ENCODE measurements around the gene TP53BP1.

The TP53BP1 gene

GRCh38 chr15:43517354-43518196, 24.6 kb upstream of the TP53BP1 start, which contains the start of gene MAP1A:
MAP1A (plus strand) TSS chr15:43517608; CDS start chr15:43521474, 3,866 bp downstream.
- DNase-seq: peak; percentile 80

DNA sequence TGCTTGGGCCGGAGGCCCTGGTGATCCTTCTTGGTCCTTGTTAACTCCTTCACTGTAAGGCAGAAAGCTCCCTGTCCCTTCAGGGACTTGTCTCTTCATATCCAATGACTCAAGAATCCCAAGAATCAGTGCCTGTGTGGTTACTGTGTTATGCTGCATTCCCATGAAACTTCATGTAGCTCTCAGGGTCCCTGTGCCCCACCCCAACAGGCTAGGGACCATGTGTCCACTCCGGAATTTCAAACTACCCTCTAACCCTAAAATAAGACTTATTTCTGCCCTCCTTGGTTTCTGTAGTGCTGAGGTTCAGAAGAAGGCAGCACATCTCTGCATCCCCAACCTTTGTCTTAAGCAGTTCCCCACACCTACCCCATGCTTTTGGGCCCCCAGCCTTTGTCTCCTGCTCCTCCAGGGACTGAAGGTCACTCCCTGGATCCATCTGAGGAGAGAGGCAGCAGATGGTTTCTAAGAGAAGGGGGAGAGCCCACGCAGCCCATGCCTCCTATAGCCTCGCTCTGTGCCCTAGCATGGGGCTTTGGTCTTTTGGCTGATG, 23.9 kb upstream of the TP53BP1 start:
- no peak for DNase-seq

GRCh38 chr15:43516185-43516584, 23.2 kb upstream of the TP53BP1 start:
- DNase-seq: no peak

- no peak for DNase-seq
These were observed 22.8 kb upstream of the TP53BP1 start for GRCh38 chr15:43515741-43516140.

DNA sequence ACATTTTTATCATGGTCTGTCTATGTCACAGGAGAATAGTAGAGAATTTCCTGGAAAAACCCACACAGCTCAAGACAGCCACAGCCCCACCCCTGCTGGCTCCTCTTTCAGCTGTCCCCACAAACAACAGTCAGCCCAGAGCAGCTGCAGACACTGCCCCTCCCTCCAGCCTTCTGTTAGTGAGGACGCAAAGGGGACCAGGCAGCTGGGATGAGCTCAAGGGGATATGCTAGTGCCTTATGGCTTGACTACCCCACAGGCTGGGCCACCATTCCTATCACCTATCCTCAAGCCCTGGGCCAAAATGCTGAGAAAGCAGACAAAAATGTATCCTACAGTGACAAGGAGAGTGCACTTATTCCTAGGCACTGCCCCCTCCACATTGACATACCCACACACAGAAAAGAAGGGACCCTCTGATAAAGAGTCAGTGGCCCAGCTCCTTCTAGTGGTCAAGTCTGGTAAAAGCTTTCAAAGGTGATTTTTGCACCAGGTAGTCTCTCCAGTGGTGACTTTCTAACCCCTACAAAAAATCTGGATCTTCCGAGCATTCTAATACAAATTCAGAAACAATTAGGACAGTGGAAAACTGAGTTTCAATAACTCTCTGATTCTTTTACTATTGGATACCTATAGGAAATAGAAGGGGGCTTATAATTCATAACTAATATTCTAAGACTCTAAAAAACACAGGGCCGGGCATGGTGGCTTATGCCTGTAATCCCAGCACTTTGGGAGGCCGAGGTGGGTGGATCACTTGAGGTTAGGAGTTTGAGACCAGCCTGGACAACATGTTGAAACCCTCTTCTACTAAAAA, 21.5 kb upstream of the TP53BP1 start:
- DNase-seq: peak; percentile 89

- no peak for DNase-seq
These were observed 20.6 kb upstream of the TP53BP1 start for GRCh38 chr15:43513550-43513949.

GRCh38 chr15:43511012-43511885, 18.3 kb upstream of the TP53BP1 start:
- peak; percentile 73 for DNase-seq

DNA sequence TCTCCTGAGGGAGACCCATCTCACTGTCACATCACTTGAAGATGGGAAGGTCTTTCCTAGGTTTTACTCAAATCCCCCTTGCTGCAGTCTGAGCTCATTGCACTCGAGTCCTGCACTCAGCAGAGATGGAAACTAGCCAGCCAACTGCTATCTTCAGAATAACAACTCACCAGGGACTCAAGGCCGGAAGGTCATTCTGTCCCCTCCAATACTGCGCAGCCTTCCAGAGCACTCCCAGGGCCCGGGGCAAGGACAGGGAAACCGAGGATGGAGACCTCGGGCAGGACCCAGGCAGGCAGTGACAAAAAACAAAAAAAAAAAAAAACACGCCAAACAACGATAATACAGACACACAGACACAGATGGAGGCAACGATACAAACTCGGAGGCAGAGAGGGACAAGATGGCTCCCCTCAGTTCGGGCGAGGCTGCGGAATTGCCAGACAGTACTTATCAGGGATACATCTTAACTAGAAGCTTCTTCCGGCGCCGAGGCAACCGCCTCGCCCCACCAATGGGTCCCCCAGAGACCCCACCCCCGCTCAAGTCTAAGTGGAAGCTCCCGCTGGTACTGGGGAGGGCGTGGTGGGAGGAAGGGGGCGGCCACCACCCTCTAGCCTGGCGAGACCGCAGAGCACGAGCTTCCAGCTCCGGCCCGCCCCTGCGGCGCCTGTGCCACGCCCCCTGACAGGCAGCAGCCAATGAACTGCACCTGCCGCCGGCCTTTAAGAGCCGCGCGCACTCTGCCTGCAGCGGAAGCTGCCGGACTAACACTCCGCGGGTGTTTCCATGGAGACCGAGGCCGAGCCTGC, 17.4 kb upstream of the TP53BP1 start:
- peak; percentile 100 for DNase-seq

GRCh38 chr15:43509660-43510199, 16.8 kb upstream of the TP53BP1 start:
- peak; percentile 38 for DNase-seq

- no peak for DNase-seq
These were observed 16.2 kb upstream of the TP53BP1 start for GRCh38 chr15:43508991-43509659.

- no peak for DNase-seq
These were observed 15.5 kb upstream of the TP53BP1 start for GRCh38 chr15:43508421-43508820.

DNA sequence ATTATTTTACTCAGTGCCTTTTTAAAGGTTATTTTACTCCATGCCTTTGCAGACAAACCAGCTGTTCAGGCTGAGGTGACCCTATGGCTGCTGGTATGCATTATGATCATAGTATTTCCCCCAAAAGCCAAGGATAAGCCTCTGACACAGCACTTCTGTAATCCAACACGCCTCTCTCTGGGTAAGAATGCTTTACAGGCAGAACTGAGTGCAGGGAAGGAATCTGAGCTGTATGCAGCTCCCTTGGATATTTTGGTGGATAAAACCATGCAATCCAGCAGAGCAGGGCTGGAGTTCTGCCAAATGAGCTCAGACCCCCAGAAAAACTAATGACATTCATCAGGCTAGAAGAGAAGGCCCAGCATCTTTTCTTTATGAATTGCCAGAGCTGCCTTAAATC, 12.8 kb upstream of the TP53BP1 start:
- DNase-seq: no peak

- no peak for DNase-seq
These were observed 6.7 kb upstream of the TP53BP1 start for GRCh38 chr15:43499635-43500034.

GRCh38 chr15:43498990-43499389, 6.0 kb upstream of the TP53BP1 start:
- DNase-seq: no peak

GRCh38 chr15:43493703-43494472, 932 bp upstream of the TP53BP1 start:
- no peak for DNase-seq

DNA sequence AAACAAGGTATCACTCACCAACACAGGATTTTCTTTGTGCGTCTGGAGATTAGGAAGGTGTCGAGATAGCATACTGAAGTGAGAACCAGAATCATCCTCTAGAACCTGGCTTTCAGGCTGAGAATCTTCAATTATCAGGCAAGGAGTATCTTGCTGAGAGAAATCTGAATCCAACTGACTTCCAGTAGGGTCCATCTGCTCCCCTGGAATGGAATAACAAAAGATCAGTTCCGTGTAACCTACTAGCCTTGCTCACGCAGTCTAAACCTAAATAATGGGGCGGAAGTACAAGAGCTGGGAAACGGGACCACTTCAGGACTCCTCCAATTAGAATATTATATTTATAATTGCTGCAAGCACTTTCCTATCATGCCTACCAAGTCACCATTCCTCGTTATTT, 690 bp downstream of the TP53BP1 start:
- no peak for DNase-seq

- peak; percentile 89 for DNase-seq
These were observed 3.8 kb downstream of the TP53BP1 start for GRCh38 chr15:43489191-43489590.

DNA sequence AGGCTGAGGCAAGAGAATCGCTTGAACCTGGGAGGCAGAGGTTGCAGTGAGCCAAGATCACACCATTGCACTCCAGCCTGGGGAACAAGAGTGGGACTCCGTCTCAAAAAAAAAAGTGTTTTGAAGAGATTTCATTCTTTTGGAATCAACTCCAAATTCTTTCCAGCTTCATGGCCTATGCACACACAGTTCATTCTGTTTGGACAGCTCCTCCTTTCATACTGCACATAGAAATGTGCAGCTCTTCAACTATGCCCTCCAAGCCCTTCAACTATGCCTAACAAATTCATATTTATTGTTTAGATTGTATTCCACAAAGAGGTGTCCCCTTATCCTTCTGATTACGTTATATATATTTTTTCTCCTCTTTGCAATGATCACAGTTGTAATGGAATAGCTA, 4.2 kb downstream of the TP53BP1 start:
- no peak for DNase-seq

DNA sequence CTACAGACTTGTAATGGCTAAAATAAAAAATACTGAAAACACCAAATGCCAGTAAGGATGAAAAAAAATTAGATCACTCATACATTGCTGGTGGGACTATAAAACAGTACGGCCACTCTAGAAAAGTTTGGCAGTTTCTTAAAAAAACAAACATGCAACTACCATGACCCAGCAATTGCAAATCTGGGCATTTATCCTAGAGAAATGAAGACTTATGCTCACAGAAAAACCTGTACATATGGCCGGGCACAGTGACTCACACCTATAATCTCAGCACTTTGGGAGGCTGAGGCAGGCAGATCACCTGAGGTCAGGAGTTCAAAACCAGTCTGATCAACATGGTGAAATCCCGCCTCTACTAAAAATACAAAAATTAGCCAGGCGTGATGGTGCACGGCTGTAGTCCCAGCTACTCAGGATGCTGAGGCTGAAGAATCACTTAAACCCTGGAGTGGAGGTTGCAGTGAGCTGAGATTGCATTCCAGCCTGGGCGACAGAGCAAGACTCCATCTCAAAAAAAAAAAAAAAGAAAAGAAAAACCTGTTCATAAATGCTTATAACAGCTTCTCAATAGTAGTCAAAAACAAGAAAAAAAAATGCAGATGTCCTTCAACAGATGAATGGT, 5.6 kb downstream of the TP53BP1 start:
- DNase-seq: no peak

DNA sequence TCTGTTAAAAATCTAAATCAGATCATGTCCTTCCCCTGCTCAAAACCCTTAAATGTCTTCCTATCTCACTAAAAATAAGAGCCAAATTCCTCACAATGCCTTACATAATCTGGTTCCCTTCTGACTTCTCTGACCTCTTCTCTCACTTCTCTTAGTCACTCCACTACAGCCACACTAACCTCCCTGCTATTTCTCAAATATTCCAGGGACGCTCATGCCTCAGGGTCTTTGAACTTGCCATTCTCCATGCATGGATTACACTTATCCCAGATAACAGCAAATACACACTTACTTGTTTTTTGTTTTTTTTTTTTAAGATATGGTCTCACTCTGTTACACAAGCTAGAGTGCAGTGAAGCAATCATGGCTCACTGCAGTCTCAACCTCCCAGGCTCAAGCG, 8.5 kb downstream of the TP53BP1 start:
- DNase-seq: no peak
